HG02973 (cell line): Measurements from ENCODE around the gene ASXL1.

ENCODE experiments used
- ATAC-seq: cut with Tn5 transposase; IDR thresholded peaks from one replicate; pipeline ENCODE4 v1.9.1; 2021; ENCODE audit warnings: moderate library complexity; ENCODE audit not compliant: unreplicated experiment

The ASXL1 gene

DNA sequence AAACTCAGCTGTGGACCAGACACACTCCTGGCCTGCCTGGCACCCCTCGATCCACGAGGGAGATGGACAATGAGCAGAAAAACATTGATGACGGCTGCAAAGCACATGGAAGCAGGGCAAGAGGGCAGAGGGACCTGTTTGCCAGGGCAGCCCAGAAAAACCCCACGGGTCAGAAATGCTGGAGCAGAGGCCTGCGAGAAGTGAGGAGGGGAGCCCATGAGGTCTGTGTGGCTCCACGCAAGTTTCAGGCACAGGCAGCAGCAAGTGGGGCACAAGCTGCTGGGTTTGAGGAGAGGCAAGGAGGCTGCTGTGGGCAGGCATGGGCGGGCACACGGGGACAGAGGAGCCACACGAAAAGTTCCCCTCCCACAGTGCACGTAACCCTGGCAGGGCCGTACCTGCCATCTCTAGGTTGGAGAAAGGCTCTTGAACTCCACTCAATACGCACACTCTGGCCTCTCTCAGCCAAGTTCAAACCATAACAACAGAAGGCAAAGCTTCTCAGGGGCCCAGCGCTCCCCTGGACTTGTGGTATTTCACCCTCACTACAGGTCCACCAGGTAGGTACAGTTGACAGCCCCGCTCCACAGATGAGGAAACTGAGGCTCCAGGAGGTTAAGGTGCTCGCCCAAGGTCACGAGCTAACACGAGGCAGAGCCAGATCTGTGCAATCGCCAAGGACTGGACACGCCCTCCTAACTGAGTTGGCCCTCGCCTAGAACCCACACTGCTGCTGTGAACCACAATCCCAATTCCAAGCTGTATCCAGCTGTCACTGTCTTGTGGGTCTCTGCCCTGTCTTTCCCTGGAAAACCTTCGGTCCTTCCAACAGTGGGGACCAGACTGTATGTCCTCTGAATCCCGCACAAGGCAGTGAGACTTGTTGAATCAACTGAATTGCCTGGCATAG lies 118.8 kb downstream of the ASXL1 start:
- no peak for ATAC-seq

DNA sequence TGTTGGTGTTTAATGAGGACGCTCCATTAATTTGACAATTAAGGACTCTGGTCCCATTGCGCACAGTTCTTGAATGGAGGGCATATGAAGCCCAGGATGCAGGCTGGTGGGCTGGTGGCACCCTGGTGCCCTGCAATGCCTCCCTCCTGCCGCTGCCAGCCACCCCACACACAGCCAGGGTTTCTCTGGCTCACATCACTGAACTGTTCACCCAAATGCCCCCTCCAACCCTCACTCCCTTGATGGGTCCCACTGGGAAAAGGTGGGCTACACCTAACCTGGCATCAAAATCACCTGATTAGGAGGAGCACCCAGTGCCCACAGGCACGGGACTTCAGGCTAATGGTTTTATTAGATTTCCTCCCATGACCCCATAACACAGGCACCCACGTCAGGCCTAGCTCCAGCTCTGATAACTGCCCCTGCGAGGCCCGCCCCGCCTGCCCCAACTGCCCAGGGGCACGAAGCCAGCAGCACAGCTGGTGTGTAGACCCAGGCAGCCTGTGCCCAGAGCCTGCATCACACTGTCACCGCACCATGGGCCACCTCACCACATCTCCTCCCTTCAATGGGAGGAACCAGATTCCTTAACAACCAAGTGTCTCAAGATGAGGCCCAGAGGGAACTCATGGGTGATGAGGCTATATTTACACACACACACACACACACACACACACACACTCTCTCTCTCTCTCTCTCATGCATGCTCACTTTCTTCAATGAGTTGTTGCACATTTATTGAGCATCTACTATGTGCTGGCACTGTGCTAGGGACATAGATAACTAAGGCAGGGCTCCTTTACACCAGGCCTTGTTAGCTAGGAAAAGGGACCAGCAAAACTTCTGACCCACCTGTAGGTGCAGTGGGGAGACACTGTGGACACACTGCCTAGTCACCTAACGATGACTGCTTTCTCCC lies 119.7 kb downstream of the ASXL1 start:
- no peak for ATAC-seq

DNA sequence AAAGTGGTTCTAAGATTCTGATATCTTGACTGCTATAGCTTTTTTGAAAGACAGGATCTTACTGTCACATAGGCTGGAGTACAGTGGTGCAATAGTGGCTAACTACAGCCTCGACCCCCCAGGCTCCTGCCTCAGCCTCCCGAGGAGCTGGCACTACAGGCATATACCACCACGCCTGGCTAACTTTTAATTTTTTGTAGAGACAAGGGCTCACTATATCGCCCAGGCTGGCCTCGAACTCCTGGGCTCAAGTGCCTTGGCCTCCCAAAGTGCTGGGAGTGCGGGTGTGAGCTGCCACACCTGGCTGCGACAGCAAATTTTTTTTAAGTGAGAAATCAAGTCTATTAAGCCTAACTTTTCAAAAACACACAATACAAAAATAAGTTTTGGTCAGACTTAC lies 120.4 kb downstream of the ASXL1 start:
- ATAC-seq: no peak

DNA sequence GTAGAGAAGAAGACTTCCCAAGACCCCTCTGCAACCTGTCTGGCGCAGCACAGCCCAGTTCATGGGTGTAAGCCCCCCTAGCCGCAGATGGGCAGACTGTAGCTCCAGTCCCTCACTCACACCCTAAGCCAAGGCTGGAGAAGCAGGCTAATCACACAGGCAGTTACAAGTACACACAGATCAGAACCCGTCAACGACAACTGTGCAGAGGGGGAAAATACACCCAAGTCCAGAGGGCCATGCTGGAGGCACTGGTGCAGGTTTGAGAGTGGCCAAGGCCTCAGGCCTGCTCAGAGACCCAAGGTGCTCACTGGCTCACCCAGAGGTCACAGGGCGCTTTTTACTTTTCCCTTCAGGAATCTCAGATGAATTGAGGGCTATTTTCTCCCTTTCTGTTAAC lies 120.9 kb downstream of the ASXL1 start:
- no peak for ATAC-seq

DNA sequence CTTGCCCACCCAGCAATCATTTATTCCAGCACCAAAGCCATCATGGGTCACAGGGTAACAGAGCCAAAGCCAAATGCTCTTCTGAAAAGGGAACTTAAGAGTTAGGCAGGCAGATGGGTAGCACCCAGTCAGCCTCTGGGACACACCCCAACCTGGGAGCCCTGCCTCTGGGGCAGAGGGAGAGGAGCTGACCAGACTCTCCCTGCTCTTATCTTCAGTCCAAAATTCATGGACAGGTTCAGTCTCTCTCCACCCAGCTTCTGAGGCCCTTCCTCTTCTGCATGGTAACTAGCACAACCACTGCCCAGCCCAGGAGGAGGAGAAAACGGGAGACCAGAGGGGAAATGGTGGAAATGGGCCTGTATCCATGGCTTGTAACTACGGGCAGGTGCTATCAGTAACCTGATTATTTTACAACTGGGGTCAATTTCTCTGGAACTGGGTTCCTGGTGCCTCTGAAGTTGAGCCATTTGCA lies 121.6 kb downstream of the ASXL1 start:
- no peak for ATAC-seq

DNA sequence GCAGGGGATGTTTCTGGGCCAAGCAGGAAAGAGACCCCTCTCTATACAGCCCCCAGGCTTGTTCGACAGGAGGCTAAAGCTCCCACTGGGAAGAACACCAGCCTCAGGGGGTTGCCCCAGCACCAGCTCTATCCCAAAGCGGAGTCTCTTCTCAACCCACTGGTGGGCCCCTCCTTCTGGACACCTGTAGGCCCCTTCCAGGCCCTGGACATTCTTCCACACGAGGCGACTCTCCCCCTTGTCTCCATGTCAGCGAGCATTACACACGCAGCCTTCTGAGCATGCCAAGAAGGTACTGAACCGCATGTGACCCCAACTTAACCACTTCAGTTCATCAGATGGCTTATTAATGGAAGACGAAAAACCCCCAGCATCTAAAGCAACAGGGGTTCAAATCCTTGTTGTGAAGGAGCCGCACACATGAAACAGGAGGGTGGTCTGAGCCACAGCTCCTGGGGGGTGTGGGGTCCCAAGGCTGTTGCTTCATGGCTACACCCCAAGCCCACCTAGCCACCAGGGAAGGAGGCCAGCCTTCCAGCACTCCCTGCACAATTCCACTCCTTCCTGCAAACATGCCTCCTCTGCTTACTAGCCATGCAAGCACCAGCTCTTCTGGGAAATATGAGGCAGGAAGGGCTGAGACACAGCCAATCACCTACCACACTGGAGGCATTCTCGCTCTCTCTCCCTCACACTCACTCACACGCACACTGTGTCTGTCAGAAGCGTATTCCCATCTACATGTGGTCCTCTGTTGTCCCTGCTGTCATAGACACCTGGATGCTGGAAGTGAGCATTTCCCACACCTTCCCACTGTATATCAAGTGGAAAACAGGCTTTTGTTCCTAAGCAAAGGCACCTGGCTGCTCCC lies 122.5 kb downstream of the ASXL1 start:
- no peak for ATAC-seq

DNA sequence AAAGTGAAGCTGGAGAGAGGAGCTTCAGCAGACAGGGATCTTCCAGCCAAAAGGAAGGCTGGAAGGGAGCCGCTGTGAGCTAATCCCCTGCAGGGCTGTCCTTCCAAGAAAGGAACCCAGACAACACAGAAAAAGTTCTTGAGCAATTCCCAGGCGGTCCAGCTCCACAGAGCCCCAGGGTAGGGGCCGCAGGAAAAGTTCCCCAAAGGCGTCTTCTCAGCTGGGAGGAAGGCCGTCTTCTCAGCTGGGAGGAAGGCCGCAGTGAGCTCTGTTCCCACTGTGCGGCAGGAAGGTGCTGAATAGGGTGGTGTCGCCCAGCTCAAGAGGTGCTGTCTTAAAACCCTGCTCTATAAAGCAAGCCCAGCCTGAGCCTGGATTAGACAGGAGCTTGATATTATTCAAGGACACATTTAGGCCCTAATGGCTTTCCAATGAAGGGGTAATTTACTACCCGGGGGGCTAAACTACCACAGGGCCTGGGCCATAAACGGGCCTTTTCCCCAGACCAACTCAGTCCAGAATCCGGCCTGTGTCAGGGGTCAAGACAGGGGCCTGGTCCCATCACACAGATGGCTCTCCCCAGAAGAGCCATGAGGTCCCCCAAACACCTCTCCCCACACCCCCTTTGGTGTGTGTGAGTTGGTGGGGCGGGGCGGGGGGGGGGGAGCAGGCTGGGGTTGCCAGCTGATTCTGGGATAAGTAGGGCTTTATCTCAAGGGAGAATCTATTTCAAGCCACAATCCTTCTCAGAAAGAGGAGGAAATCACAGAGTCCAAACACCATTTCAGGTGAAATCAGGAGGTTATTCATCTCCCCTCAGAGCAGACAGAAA lies 123.4 kb downstream of the ASXL1 start:
- no peak for ATAC-seq

DNA sequence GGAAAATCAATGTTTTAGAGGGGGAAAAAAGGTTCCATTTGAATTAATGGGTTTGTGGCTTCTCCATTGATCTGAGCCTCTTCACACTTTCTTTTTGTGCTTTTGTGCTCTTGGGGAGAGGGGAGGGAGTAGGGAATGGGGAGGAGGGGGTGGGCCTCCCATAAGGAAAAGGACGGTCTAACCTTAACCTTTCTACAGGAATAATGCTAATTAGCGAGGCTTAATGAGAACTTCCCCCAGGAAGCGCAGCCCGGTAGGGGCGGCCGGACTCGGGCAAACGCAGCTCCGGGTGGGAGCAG lies 124.0 kb downstream of the ASXL1 start:
- ATAC-seq: no peak

DNA sequence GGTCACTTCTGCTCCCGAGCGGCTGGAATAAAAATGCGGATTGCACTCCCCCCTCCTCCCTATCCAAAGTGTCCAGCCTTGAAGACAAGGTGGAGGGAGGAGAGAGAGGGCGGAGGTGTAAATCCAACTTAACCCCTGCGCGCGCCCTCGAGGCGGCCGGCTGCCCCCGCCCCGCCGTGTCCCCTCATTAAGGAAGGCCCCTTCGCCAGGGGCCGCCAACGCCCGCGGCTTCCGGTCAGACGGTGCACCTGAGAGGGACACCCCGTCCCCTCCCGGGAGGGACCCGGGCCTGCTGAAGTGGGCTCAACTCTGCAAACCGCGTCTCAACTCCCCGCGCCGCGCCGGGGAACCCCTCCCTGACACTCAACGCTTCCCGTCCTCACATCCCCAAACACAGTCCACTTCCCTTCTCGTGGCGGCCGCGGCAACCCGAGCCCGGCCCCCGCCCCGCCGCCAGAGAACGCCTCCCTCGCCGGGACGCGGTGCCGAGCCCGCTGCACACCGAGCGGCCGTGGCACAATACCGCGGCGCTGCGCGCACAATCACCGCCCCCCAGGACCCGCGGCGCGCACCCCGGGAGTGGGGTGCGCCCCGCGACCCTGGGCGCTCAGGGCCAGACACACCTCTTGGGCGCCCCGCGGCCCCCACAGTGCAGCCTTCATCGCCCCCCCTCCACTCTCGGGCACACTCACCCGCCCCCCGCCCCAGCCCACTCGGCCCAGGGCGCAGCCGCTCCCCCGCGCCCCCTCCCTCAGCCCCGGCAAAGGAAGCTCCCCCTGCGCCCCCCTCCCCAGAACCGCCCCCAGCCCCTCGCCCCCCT lies 124.5 kb downstream of the ASXL1 start:
- ATAC-seq: no peak

DNA sequence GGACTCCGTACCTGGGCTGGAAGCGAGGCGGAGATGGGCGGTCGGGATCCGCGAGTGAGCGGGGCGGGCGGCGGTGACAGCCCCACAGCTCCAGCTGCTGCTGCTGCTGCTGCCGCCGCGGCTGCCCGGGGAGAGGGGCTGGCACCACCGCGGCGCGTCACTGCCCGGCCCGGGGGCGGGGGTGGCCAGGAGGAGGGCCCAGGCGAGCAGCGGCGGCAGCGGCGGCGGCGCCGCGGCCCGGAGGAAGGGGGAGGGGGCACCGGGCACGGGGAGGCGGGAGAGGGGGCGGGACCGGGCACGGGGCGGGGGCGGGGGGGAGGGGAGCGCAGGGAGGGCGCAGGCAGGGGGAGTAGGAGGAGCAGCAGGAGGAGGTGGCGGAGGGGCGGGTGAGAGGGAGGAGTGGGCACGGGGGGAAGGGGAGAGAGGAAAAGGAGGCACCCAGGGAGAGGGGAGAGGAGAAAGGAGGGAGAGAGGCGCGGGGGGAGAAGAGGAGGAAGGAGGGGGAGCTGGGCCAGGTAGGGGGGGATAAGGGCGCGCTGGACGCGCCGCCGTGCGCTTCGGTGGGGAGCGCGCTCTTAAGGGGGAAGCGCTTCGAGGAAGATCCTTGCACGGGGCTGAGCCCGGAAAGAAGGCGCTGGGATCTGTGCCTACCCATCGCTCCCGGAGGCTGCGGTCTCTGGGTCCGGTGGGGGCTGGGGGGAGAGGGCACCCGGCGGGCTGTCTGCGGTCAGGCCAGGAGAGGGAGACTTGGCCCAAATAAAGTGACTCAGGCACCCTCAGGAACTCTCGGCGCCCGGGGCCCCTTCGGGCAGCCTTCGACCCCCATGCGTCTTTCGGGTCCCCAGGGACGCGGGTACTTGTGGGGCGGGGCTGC lies 125.5 kb downstream of the ASXL1 start:
- ATAC-seq: no peak

DNA sequence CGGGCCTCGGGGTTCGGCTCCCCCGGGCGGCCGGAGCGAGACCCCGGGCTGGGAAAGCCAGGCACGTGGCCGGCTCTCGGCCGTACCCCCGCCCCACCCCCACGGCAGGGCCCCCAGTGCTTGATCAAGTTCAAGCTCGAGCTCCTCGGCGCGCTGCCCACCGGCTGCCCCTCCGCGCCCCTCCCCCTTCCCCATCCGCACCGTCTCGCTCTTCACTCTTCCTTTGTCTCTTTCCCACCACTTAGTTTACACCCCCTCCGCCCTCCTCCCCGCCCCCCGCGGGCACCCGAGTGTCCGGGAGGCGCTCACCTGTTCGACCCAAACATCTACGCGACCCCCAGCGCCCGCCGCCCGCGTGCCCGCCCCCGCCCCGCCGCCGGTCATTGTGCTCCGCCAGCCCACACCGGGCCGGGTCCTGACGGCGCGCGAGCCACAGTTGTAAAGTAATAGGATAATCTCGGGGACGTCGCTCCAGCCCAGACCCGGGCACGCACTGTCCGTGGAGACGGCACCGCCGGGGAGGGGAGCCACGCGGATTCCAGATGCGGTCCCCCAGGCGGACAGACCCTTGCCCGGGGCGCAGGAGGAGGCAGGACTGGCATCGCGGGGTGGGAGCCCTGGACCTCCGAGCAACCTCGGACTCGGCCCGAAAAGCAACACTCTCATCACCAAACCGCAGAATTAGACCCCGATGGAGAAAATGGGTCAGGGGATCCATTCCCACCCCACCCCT lies 126.3 kb downstream of the ASXL1 start:
- no peak for ATAC-seq

DNA sequence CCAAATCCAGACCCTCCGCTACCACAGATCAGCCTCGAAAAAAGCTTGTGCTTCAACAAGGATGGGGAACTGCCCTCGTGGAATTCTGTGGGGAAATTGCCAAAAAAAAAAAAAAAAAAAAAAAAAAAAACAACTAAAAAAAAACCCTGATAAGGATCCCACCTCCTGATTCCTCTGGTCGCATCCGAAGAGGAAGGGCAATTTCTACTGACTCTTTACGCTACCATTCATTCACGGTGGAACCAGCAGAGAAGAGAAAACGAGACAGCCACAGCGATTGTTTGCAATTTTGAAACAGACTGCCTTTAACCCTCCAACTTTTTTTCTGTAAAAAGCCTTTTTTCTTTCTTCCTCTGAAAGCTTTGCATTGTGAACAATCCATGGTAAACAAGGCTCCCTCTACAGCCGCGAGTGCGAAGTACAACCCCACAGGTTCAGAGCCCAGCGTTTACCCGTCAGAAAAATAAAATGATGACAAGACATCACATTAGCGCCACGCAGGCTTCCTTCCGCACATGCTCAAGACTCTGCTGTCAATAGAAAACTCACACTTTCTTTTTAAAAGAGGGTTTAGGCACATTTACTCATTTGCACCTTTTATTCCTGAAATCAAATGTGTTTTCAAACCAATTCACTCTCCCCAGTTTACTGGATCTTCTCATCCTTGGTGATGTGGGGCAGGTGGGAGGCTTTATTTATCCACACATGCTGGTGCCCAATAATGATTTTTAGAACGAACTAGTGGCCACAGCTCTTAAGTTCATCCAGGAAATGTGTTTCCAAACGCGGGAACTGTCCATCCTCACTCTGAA lies 127.0 kb downstream of the ASXL1 start:
- peak; percentile 72 for ATAC-seq

DNA sequence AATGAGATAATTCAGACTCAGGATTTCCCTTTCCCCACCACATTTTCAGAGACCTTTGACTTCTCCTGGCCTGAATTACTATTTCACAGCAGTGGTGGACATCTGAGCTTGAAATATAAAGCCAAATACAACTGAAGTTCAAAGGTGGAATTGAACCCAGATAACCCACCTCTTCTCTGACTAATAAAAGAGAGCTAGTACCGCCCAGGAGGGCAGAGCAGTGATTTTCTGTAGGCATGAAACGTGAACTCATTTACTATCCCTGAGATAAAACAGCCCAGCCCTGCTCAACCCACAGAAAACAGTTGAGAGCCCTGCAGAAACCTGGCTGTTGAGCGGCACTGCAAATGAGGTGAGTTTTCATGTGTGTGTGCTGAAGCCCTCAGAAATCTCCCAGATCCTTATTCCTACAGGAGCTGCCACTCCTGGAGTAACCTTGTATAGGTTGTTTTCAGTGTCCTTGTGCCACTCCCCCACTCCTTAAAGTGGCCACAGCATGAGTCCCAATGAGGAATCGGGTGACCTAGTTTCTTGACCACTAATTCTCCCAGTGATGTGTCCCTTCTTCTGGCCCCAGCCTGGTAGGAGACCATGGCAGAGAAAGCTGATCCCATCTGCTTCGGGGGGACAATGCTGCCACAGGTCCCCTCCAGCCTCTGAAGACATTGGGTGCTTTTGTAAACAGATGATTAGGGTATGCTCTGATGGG lies 127.8 kb downstream of the ASXL1 start:
- ATAC-seq: no peak

DNA sequence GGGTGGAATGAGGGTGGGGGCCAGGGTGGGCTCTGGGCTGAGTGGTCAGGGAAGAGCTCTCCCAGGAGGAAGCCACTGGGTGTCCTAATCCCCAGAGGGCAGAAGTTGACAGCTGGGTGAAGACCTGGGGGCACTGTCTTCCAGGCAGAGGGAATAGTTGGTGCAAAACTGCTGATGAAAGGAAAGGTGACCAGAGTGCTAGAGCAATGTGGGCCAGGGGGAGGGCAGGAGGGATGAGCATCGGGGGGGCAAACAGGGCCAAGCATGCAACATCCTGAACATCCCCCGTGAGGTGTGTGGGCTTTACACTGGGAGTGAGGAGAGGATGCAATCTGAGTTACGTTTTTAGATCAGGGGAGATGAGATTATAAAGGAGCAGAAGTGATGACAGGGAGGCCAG lies 129.2 kb downstream of the ASXL1 start:
- no peak for ATAC-seq

DNA sequence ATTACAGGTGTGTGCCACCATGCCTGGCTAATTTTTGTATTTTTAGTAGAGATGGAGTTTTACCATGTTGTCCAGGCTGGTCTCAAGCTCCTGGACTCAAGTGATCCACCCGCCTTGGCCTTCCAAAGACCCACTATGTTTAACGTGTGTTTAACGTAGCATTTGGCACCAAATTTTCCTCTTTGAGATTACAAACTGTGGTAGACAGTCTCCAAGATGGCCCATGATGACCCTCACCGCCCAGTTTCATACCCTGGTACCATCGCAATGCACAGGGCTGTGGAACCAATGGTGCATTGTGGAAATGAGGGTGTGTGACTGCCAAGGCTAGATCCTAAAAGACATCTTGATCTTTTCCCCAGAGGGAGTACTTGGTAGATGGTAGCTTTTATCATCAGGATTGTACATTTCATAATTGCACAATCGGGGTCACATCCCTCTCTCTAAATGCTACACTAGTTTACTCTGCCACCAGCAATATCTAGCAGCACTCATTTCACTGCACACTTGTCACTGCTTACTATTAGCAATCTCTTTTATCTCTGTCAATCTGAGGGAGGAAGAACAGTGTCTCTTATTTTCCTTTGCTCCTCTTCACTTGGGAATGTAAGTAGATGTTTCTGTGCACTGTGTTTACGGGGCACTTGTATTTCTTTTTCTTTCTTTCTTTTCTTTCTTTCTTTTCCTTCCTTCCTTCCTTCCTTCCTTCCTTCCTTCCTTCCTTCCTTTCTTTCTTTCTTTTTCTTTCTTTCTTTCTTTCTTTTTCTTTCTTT lies 130.1 kb downstream of the ASXL1 start:
- no peak for ATAC-seq
